Neural cell (in vitro differentiated cells): ENCODE data around the gene NYAP2. TPM values are rescaled to one million over a fixed set of nuclear protein-coding genes. Genes with fewer than 3 reads are reported as not detected.

Experiments
- H2AFZ ChIP-seq: fragments of 200-600, 300-800 bp; sonication (generic), shearing (Covaris generic); 2 replicates; pipeline ENCODE4 v1.6.0; 2014; ENCODE audit warnings: low read depth, mild to moderate bottlenecking, antibody characterized with exemption, low read length, moderate library complexity
- H3F3A ChIP-seq: fragments of 200-600 bp; shearing (Covaris generic); 2 replicates; pipeline ENCODE4 v1.6.1; 2016; ENCODE audit warnings: mild to moderate bottlenecking, moderate library complexity, mixed read lengths, antibody characterized with exemption, low read length; ENCODE audit not compliant: insufficient read depth, poor library complexity, severe bottlenecking
- H3K27ac ChIP-seq: fragments of 200-600, 300-800 bp; sonication (generic), shearing (Covaris generic); 2 replicates; pipeline ENCODE4 v1.5.1; 2014; ENCODE audit warnings: mild to moderate bottlenecking, low read length, moderate library complexity
- H3K27me3 ChIP-seq: fragments of 300-800, 200-600 bp; sonication (generic), shearing (Covaris generic); 2 replicates; pipeline ENCODE4 v1.6.0; 2014; ENCODE audit warnings: mild to moderate bottlenecking, low read depth, low read length, moderate library complexity; ENCODE audit not compliant: insufficient read depth
- H3K36me3 ChIP-seq: fragments of 300-800, 200-600 bp; sonication (generic), shearing (Covaris generic); 2 replicates; pipeline ENCODE4 v1.5.1; 2014; ENCODE audit warnings: mild to moderate bottlenecking, antibody characterized with exemption, low read length, moderate library complexity; ENCODE audit not compliant: insufficient read depth
- H3K4me2 ChIP-seq: fragments of 300-800, 200-600 bp; sonication (generic), shearing (Covaris generic); 2 replicates; pipeline ENCODE4 v1.6.0; 2014; ENCODE audit warnings: mild to moderate bottlenecking, low read length
- H3K4me3 ChIP-seq: fragments of 300-800, 200-600 bp; sonication (generic), shearing (Covaris generic); 2 replicates; pipeline ENCODE4 v1.5.1; 2014; ENCODE audit warnings: mild to moderate bottlenecking, low read length, moderate library complexity
- H3K79me2 ChIP-seq: fragments of 200-600 bp; shearing (Covaris generic); replicated peaks from 2 replicates; pipeline ENCODE4 v1.6.0; 2014; ENCODE audit warnings: mild to moderate bottlenecking, low read length, moderate library complexity; ENCODE audit not compliant: insufficient read depth
- H3K9ac ChIP-seq: fragments of 300-800, 200-600 bp; sonication (generic), shearing (Covaris generic); 2 replicates; pipeline ENCODE4 v1.6.1; 2016; ENCODE audit warnings: mild to moderate bottlenecking, low read length, mixed read lengths
- H3K9me2 ChIP-seq: fragments of 200-600 bp; shearing (Covaris generic); 2 replicates; pipeline ENCODE4 v1.6.1; 2016; ENCODE audit warnings: mild to moderate bottlenecking, low read length, mixed read lengths; ENCODE audit not compliant: insufficient read depth
- H3K9me3 ChIP-seq: fragments of 200-600, 300-800 bp; sonication (generic), shearing (Covaris generic); 2 replicates; pipeline ENCODE4 v1.6.1; 2016; ENCODE audit warnings: mild to moderate bottlenecking, mixed run types, low read length, moderate library complexity, mixed read lengths
- H4K20me1 ChIP-seq: fragments of 200-600 bp; shearing (Covaris generic); 2 replicates; pipeline ENCODE4 v1.6.1; 2016; ENCODE audit warnings: mild to moderate bottlenecking, mixed run types; ENCODE audit not compliant: insufficient read depth
- EP300 ChIP-seq: fragments of 450-650 bp; conservative IDR thresholded peaks from 2 replicates; pipeline ENCODE4 v1.6.1; 2014; ENCODE audit warnings: antibody characterized with exemption, mild to moderate bottlenecking, moderate library complexity; ENCODE audit not compliant: poor library complexity, severe bottlenecking
- EZH2 ChIP-seq: fragments of 200-600, 300-800 bp; shearing (Covaris generic), sonication (generic); IDR thresholded peaks from 2 replicates; pipeline ENCODE4 v1.6.1; 2014; ENCODE audit warnings: antibody characterized with exemption, low read length, borderline replicate concordance, mild to moderate bottlenecking; ENCODE audit not compliant: insufficient read depth, poor library complexity, severe bottlenecking
- MXI1 ChIP-seq: fragments of 450-650 bp; conservative IDR thresholded peaks from 2 replicates; pipeline ENCODE4 v1.6.1; 2014; ENCODE audit warnings: antibody characterized with exemption, mild to moderate bottlenecking; ENCODE audit not compliant: poor library complexity, severe bottlenecking
- POLR2AphosphoS5 ChIP-seq: IDR thresholded peaks from 2 replicates; pipeline ENCODE4 v1.6.1; 2012
- RAD21 ChIP-seq: fragments of 450-650 bp; conservative IDR thresholded peaks from 2 replicates; pipeline ENCODE4 v1.6.1; 2014; ENCODE audit warnings: antibody characterized with exemption, mild to moderate bottlenecking, moderate library complexity
- SMC3 ChIP-seq: fragments of 450-650 bp; conservative IDR thresholded peaks from 2 replicates; pipeline ENCODE4 v1.6.1; 2014; ENCODE audit warnings: antibody characterized with exemption, mild to moderate bottlenecking, moderate library complexity; ENCODE audit not compliant: poor library complexity
- TAF1 ChIP-seq: IDR thresholded peaks from 2 replicates; pipeline ENCODE4 v1.6.1; 2012; ENCODE audit warnings: low read depth
- polyA minus RNA-seq: library from RNA; depleted of rRNA, polyadenylated mRNA; stranded (reverse); fragments of >200 nt; gene quantifications from 2 replicates; pipeline ENCODE4 v1.2.3, GENCODE V29; 2014
- polyA plus RNA-seq: library from polyadenylated mRNA; depleted of rRNA; stranded (reverse); fragments of >200 nt; gene quantifications from 2 replicates; pipeline ENCODE4 v1.2.3, GENCODE V29; 2014
- TF ChIP-seq, protein P1 (sequence below): IDR thresholded peaks from 2 replicates; pipeline ENCODE4 v1.6.1; 2012; ENCODE audit warnings: borderline replicate concordance
- TF ChIP-seq, protein P2 (sequence below): fragments of 450-650 bp; IDR thresholded peaks from 2 replicates; pipeline ENCODE4 v1.5.1; 2014; ENCODE audit warnings: antibody characterized with exemption, mild to moderate bottlenecking, moderate library complexity; ENCODE audit not compliant: poor library complexity, severe bottlenecking

Gene NYAP2
- 0.98 and 1.1 TPM in 2 replicates for polyA plus RNA-seq
- 10.5 and 12.8 TPM in 2 replicates for polyA minus RNA-seq

DNA sequence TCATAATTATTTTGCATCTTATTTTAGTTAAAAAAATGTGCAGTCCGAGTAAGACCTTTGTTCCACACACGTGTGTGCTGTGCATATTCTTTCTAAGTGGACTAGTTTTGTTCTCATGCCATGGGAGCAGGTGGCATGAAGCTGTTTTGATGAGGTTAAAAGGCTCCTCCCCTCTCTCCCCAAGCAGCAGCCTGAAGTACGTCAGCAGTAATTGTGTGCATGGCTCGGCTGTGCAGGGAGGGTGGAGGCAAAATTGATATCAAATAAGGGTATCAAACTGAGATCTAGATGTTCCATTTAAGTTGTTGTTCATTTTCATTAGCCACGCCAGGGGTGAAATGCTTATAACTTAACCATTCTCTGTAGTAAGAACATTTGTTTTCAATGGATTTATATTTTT is at the start of gene NYAP2:
NYAP2 (plus strand) TSS at position 207 of the 400 bp plus-strand sequence. CDS start 9,171 bp downstream, outside the sequence.
- Histone ChIP-seq H3K27ac (peak within 1 kb of the TSS; percentile 99), H3K9me2 (no peaks in the 10 kb centered on the region), H3K4me3 (peak within 1 kb of the TSS; percentile 67)

DNA sequence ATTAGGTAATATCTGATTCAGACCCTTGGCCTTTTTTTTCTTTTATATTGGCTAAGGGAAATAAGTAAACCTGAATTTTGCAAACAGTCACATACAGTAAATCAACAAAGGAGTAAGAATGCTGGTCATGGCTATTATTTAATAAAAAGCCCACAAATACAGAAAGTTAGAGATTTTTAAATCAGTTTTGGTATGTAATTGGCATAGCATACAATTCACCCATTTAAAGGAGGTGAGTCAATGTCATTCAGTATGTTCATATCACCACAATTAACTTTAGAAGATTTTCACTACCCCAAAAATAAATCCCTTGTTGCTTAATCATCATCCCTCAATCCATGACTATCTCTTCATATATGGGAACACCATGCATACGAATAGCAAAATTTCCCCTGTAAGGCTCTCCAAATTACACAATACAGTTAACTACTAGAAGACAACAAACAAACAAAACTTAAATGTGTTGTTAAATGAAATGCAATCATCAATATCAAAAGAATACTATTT is 45.9 kb upstream of the NYAP2 start:
- no peaks in the 10 kb centered on the region for H4K20me1 ChIP-seq
- no peaks in the 10 kb centered on the region for H3F3A ChIP-seq
- TF ChIP-seq POLR2AphosphoS5 = no peak
- TF ChIP-seq EP300 = no peak
- TF ChIP-seq EZH2 = no peak
- TF ChIP-seq, protein P1, sequence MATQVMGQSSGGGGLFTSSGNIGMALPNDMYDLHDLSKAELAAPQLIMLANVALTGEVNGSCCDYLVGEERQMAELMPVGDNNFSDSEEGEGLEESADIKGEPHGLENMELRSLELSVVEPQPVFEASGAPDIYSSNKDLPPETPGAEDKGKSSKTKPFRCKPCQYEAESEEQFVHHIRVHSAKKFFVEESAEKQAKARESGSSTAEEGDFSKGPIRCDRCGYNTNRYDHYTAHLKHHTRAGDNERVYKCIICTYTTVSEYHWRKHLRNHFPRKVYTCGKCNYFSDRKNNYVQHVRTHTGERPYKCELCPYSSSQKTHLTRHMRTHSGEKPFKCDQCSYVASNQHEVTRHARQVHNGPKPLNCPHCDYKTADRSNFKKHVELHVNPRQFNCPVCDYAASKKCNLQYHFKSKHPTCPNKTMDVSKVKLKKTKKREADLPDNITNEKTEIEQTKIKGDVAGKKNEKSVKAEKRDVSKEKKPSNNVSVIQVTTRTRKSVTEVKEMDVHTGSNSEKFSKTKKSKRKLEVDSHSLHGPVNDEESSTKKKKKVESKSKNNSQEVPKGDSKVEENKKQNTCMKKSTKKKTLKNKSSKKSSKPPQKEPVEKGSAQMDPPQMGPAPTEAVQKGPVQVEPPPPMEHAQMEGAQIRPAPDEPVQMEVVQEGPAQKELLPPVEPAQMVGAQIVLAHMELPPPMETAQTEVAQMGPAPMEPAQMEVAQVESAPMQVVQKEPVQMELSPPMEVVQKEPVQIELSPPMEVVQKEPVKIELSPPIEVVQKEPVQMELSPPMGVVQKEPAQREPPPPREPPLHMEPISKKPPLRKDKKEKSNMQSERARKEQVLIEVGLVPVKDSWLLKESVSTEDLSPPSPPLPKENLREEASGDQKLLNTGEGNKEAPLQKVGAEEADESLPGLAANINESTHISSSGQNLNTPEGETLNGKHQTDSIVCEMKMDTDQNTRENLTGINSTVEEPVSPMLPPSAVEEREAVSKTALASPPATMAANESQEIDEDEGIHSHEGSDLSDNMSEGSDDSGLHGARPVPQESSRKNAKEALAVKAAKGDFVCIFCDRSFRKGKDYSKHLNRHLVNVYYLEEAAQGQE = no peak
- no peak for TF ChIP-seq SMC3
- TF ChIP-seq, protein P2, sequence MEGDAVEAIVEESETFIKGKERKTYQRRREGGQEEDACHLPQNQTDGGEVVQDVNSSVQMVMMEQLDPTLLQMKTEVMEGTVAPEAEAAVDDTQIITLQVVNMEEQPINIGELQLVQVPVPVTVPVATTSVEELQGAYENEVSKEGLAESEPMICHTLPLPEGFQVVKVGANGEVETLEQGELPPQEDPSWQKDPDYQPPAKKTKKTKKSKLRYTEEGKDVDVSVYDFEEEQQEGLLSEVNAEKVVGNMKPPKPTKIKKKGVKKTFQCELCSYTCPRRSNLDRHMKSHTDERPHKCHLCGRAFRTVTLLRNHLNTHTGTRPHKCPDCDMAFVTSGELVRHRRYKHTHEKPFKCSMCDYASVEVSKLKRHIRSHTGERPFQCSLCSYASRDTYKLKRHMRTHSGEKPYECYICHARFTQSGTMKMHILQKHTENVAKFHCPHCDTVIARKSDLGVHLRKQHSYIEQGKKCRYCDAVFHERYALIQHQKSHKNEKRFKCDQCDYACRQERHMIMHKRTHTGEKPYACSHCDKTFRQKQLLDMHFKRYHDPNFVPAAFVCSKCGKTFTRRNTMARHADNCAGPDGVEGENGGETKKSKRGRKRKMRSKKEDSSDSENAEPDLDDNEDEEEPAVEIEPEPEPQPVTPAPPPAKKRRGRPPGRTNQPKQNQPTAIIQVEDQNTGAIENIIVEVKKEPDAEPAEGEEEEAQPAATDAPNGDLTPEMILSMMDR = no peak
- no peak for TF ChIP-seq TAF1
- H3K9me3 ChIP-seq = no peaks in the 10 kb centered on the region
- no peaks in the 10 kb centered on the region for H3K79me2 ChIP-seq
- no peaks in the 10 kb centered on the region for H3K27me3 ChIP-seq
- H3K27ac ChIP-seq = no peak overlapping the region
- no peaks in the 10 kb centered on the region for H3K9me2 ChIP-seq
- no peak overlapping the region for H3K4me2 ChIP-seq
- no peaks in the 10 kb centered on the region for H3K36me3 ChIP-seq
- no peak overlapping the region for H3K4me3 ChIP-seq
- no peak overlapping the region for H3K9ac ChIP-seq
- no peak overlapping the region for H2AFZ ChIP-seq

More for the DNA sequence above, at the start of gene NYAP2:
- Histone ChIP-seq H3K36me3 (no peaks in the 10 kb centered on the region), H3F3A (peaks cover 5% of the 10 kb centered on the region), H3K4me2 (peak within 1 kb of the TSS; percentile 96), H3K9ac (peak within 1 kb of the TSS; percentile 90), H4K20me1 (no peaks in the 10 kb centered on the region), H3K79me2 (peaks cover 35% of the 10 kb centered on the region), H2AFZ (peak within 1 kb of the TSS; percentile 86), H3K27me3 (no peaks in the 10 kb centered on the region), H3K9me3 (no peaks in the 10 kb centered on the region)
- TF ChIP-seq EZH2 (no peak), MXI1 (no peak), POLR2AphosphoS5 (peak; percentile 85), EP300 (no peak)

DNA sequence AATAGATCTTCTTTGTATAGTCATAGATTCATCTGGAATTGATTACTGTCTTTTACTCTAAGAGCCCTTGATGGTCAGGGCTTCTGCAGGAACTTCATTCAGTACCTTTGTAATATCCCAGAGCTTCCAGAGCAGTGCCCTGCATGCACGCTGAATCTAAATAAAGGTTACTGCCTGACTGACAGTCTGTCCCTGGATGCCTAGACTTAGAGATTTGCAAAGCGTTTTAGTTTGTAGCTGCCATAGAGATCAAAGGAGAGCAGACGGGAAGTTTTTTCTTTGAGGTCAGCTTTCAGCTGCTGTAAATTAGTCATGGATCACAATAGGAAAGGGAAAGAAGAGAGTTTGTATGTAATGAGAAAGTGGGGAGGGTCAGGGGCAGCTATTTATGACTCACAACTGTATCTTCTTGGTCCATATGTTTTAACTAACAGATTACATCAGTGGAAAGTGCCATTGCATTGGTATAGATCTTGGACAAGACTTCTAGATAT is 45.2 kb upstream of the NYAP2 start:
- no peaks in the 10 kb centered on the region for H3K9me2 ChIP-seq
- H3K27me3 ChIP-seq = no peaks in the 10 kb centered on the region
- H3K9ac ChIP-seq = no peak overlapping the region
- H3K79me2 ChIP-seq = no peaks in the 10 kb centered on the region
- H3K27ac ChIP-seq = no peak overlapping the region
- H3F3A ChIP-seq = no peaks in the 10 kb centered on the region
- H3K4me2 ChIP-seq = no peak overlapping the region
- H2AFZ ChIP-seq = no peak overlapping the region
- H3K9me3 ChIP-seq = no peaks in the 10 kb centered on the region
- H3K36me3 ChIP-seq = no peaks in the 10 kb centered on the region
- H3K4me3 ChIP-seq = no peak overlapping the region
- H4K20me1 ChIP-seq = no peaks in the 10 kb centered on the region
- TF ChIP-seq POLR2AphosphoS5 (no peak), MXI1 (no peak), TAF1 (no peak), RAD21 (no peak), SMC3 (no peak), EP300 (no peak), EZH2 (no peak)
- TF ChIP-seq, protein P1 = no peak
- TF ChIP-seq, protein P2 = no peak
